Spleen (tissue), 11 donors: ENCODE data around the gene SELENOF. TPM values are rescaled to one million over a fixed set of nuclear protein-coding genes. Genes with fewer than 3 reads are reported as not detected.

ENCODE experiments used
- DNase-seq: peaks from one replicate; pipeline ENCODE4 v3.0.0-alpha.2; 2020
- H3K27ac ChIP-seq, 8 donors: fragments of 200-600 bp; sonication (generic) in 7 of 8; 1 replicate in 4 of 8; 2 replicates in 4 of 8; pipeline versions ENCODE4 v1.5.0 to v1.8.0; 2016 to 2021; ENCODE audit warnings: inconsistent platforms in 4 of 8, mild to moderate bottlenecking in 4 of 8, moderate library complexity in 1 of 8
- H3K27me3 ChIP-seq, 7 donors: fragments of 200-600 bp; sonication (generic) in 6 of 7; replicated peaks in 1 of 7; 1 replicate in 4 of 7; 2 replicates in 3 of 7; pipeline versions ENCODE4 v1.5.0 to v1.8.0; 2016 to 2021; ENCODE audit warnings: inconsistent platforms in 3 of 7, mild to moderate bottlenecking in 1 of 7
- H3K36me3 ChIP-seq, 6 donors: fragments of 200-600 bp; sonication (generic) in 5 of 6; 1 replicate in 4 of 6; 2 replicates in 2 of 6; pipeline versions ENCODE4 v1.5.0 to v1.8.0; 2016 to 2021; ENCODE audit warnings: inconsistent platforms in 2 of 6
- H3K4me1 ChIP-seq, 6 donors: fragments of 200-600 bp; sonication (generic) in 5 of 6; 1 replicate in 3 of 6; 2 replicates in 3 of 6; pipeline versions ENCODE4 v1.5.0 to v1.8.0; 2016 to 2021; ENCODE audit warnings: inconsistent platforms in 3 of 6
- H3K4me3 ChIP-seq, 8 donors: fragments of 200-600 bp; sonication (generic) in 7 of 8; 1 replicate in 4 of 8; 2 replicates in 4 of 8; pipeline versions ENCODE4 v1.5.0 to v1.8.0; 2016 to 2021; ENCODE audit warnings: inconsistent platforms in 4 of 8, mild to moderate bottlenecking in 4 of 8, moderate library complexity in 2 of 8
- H3K9me3 ChIP-seq, 8 donors: fragments of 200-600 bp; sonication (generic) in 7 of 8; 1 replicate in 4 of 8; 2 replicates in 4 of 8; pipeline versions ENCODE4 v1.5.0 to v1.8.0; 2016 to 2021; ENCODE audit warnings: inconsistent platforms in 4 of 8
- CTCF ChIP-seq, 11 experiments: fragments of 200-600 bp in 7 of 11; fragments of 450-650 bp in 4 of 11; sonication (generic) in 4 of 11; IDR thresholded peaks in 8 of 11; conservative IDR thresholded peaks in 3 of 11; 1 replicate in 7 of 11; 2 replicates in 4 of 11; pipeline versions ENCODE4 v1.4.0 to v1.8.0; 2016 to 2021; ENCODE audit warnings: antibody characterized with exemption in 11 of 11, inconsistent platforms in 4 of 11, mild to moderate bottlenecking in 1 of 11
- POLR2A ChIP-seq, 3 donors: fragments of 450-650 bp; IDR thresholded peaks; one replicate each; pipeline ENCODE4 v1.5.1; 2017; ENCODE audit warnings: antibody characterized with exemption in 3 of 3, mild to moderate bottlenecking in 1 of 3
- POLR2AphosphoS5 ChIP-seq, 3 donors: sonication (generic); formaldehyde crosslinking; IDR thresholded peaks; one replicate each; pipeline ENCODE4 v1.5.1; 2017; ENCODE audit warnings: antibody characterized with exemption in 3 of 3
- WGBS, 5 donors: extraction: QIAGEN DNeasy Blood & Tissue Kit in 3 of 5; methylation state at CpG; one replicate each; pipeline versions ENCODE4 v1.1.5 to v1.1.7; 2013 to 2018; 5-methylcytosine and 5-hydroxymethylcytosine counted together
- intact Hi-C: fragments of 100-400 bp; cut with DNase I; formaldehyde crosslinking; loops from one replicate; pipeline ENCODE4 v1.15.0; 2023; ENCODE audit warnings: low total_unique reads
- polyA plus RNA-seq, 3 donors: library from polyadenylated mRNA; stranded (reverse); fragments of 200-250 nt; gene quantifications; one replicate each; pipeline ENCODE4 v1.2.1, GENCODE V29; 2013
- total RNA-seq, 7 donors: library from RNA; depleted of rRNA in 3 of 7; stranded (reverse); fragments of >200 nt in 3 of 7; fragmentation: NEBNext Ultra II Directional in 4 of 7; extraction: Animal tissue kit (Norgen Biotek cat#: 25700) in 4 of 7; gene quantifications; one replicate each; pipeline versions ENCODE4 v1.1.0 to v1.2.1, GENCODE V29; 2016 to 2021
- donor health status: healthy with polysubstance abuse.
- donor health status: DM: no; HTN: no; CAD: no; lungs with moderate emphysema.
- donor health status: DM: no; HTN: no; CAD: no.
- donor health status: Bipolar disorder and iron deficiency.
- donor health status: healthy.
- donor health status: DM: no; HTN: no; CAD: no.
- donor health status: DM: yes; HTN: yes; CAD: no.

Gene SELENOF
- total and polyA plus RNA-seq, 10 donors = 106 to 197 (median 173) TPM

DNA sequence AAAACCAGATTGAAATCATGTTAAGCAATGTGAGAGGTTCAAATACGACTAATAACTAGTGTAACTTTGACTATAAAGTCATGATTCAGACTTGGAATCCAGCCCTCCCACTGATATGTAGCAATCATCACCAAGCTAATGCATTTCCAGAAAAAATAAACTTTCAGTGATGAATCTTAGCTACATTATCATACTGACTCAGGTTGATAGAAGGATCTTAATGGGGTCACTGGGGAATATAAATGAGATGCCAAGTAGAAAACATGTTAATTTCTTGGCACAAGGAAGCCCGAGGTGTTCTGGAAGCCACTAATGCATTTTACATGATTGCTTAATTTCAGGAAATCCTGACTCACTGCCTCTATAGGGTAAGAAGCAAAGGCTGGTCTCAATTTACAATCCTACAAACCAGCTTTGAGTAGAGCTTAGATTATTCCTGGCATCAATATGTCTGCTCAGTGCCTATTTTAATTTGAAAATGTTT is 67.7 kb downstream of the SELENOF start:
- no peak for DNase-seq
- TF ChIP-seq POLR2AphosphoS5 (IDR thresholded peaks at IDR 0.05) (no peak), POLR2A (IDR thresholded peaks at IDR 0.05) (no peak), CTCF (IDR thresholded peaks at IDR 0.05 in 8 of 11, conservative IDR thresholded peaks at IDR 0.05 in 3 of 11) (no peak)
- H3K27ac ChIP-seq = peak overlapping the region in 2 of 8 donors; percentile 20 to 22
- intact Hi-C loops = no loop called here
- no peak overlapping the region for H3K4me3 ChIP-seq
- H3K27me3 ChIP-seq = no peaks in the 10 kb centered on the region
- whole genome bisulfite sequencing, 5 donors = 11 to 50% (median 27%) methylated on average over 2 of the region's 2 CpGs
- H3K4me1 ChIP-seq = peaks cover 0 to 4% (median 0%) of the 10 kb centered on the region in 6 donors
- H3K9me3 ChIP-seq = no peaks in the 10 kb centered on the region
- H3K36me3 ChIP-seq = no peaks in the 10 kb centered on the region

- peaks cover 0 to 4% (median 0%) of the 10 kb centered on the region in 6 donors for H3K4me1 ChIP-seq
- H3K27ac ChIP-seq = peak overlapping the region in 2 of 8 donors; percentile 20 to 22
- H3K9me3 ChIP-seq = no peaks in the 10 kb centered on the region
- no peak overlapping the region for H3K4me3 ChIP-seq
- no peaks in the 10 kb centered on the region for H3K36me3 ChIP-seq
- WGBS, 5 donors = 72 to 95% (median 89%) methylated on average over 3 of the region's 3 CpGs
- no peak for TF ChIP-seq POLR2AphosphoS5 (IDR thresholded peaks at IDR 0.05)
- no peak for TF ChIP-seq POLR2A (IDR thresholded peaks at IDR 0.05)
- no peak for TF ChIP-seq CTCF (IDR thresholded peaks at IDR 0.05 in 8 of 11, conservative IDR thresholded peaks at IDR 0.05 in 3 of 11)
- no peaks in the 10 kb centered on the region for H3K27me3 ChIP-seq
- intact Hi-C loops = no loop called here
- DNase-seq = no peak
Measured at GRCh38 chr1:86845514-86845913, 68.4 kb downstream of the SELENOF start.

GRCh38 chr1:86841116-86841515 is 72.8 kb downstream of the SELENOF start:
- Histone ChIP-seq H3K27ac (no peak overlapping the region), H3K9me3 (no peaks in the 10 kb centered on the region), H3K36me3 (no peaks in the 10 kb centered on the region), H3K4me3 (no peak overlapping the region), H3K27me3 (no peaks in the 10 kb centered on the region), H3K4me1 (peaks cover 0 to under 1% (median 0%) of the 10 kb centered on the region in 6 donors)
- 87 to 92% (median 89%) methylated on average over 1 of the region's 1 CpG for WGBS, 5 donors
- no peak for DNase-seq
- no peak for TF ChIP-seq CTCF (IDR thresholded peaks at IDR 0.05 in 8 of 11, conservative IDR thresholded peaks at IDR 0.05 in 3 of 11)
- no peak for TF ChIP-seq POLR2A (IDR thresholded peaks at IDR 0.05)
- TF ChIP-seq POLR2AphosphoS5 (IDR thresholded peaks at IDR 0.05) = no peak
- intact Hi-C loops = no loop called here

DNA sequence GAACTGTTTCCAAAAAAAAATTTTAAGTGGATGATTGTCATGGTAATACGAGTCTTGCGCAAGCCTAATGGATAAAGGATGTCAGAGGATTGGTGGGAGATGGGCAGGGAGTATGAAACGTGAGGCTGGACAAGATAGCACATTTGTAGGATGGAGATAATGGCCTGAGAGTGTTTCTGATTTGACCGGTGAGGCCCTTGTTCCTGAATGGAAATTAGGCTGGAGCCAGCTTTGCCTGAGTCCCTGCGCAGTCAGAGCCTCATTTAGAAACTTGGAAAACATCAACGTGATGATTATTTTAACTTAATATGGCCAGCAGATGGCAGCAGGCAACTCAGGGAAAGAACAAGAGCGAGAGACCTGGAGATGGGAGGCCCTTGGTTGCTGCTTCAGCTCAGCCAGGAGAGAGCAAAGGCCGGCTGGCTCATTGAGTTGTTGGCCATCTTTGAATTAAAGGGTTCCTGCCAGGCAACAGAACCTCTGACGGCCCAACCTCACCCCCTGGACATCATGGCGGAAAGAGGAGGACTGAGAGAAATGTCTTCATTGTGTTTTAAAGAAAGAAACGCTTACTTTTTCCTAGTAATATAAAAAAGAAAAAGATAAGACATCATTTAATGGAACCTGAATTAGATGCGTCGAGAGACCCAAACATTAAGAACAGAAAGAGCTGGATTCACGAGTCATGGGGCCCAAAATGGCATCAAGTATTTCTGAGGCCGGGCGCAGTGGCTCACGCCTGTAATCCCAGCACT is 80.3 kb downstream of the SELENOF start:
- H3K36me3 ChIP-seq = no peaks in the 10 kb centered on the region
- peak; percentile 77 for DNase-seq
- peak overlapping the region in 5 of 8 donors; percentile 23 to 54 (median 35) for H3K27ac ChIP-seq
- H3K4me3 ChIP-seq = no peak overlapping the region
- WGBS, 5 donors = 52 to 61% (median 56%) methylated on average over 17 of the region's 17 CpGs
- no peaks in the 10 kb centered on the region for H3K9me3 ChIP-seq
- TF ChIP-seq CTCF (IDR thresholded peaks at IDR 0.05 in 8 of 11, conservative IDR thresholded peaks at IDR 0.05 in 3 of 11) = peak in 10 of 11 experiments; percentile 5 to 72 (median 58)
- no peak for TF ChIP-seq POLR2A (IDR thresholded peaks at IDR 0.05)
- TF ChIP-seq POLR2AphosphoS5 (IDR thresholded peaks at IDR 0.05) = no peak
- H3K27me3 ChIP-seq = no peaks in the 10 kb centered on the region
- peaks cover 0 to 11% (median 5%) of the 10 kb centered on the region in 6 donors for H3K4me1 ChIP-seq
- intact Hi-C loops = loop anchor here (5.0 to 10.0 kb wide), 2 partner anchors 131 to 249 kb away; no protein-coding TSS in a partner anchor
